GM12872 (cell line): ENCODE measurements around the gene ANXA6.

ENCODE experiments used
- CTCF ChIP-seq: IDR thresholded peaks from 3 replicates; pipeline ENCODE4 v1.5.1; 2011; ENCODE audit warnings: low read depth, mild to moderate bottlenecking, low read length, moderate library complexity; ENCODE audit not compliant: insufficient read depth

The ANXA6 gene

GRCh38 chr5:151123897-151124751, 33.5 kb downstream of the ANXA6 start:
- TF ChIP-seq CTCF, result no peak

- no peak for TF ChIP-seq CTCF
Measured at GRCh38 chr5:151122828-151123227, 34.8 kb downstream of the ANXA6 start.

- TF ChIP-seq CTCF, result no peak
Measured at GRCh38 chr5:151121665-151122064, 35.9 kb downstream of the ANXA6 start.

- no peak for TF ChIP-seq CTCF
Measured at GRCh38 chr5:151121095-151121494, 36.5 kb downstream of the ANXA6 start.

- TF ChIP-seq CTCF, result no peak
Measured at GRCh38 chr5:151118913-151119575, 38.5 kb downstream of the ANXA6 start.

GRCh38 chr5:151115272-151115905, 42.2 kb downstream of the ANXA6 start:
- peak; percentile 95 for TF ChIP-seq CTCF

GRCh38 chr5:151113651-151114050, 43.9 kb downstream of the ANXA6 start:
- TF ChIP-seq CTCF, result no peak
